Pancreas (tissue), 10 donors: ENCODE measurements around the gene PIGQ. TPM values are rescaled to one million over a fixed set of nuclear protein-coding genes. Genes with fewer than 3 reads are reported as not detected.

Source experiments
- ATAC-seq, 4 donors: fragments of 200-7000 bp; cut with Tn5 transposase; one replicate each; pipeline versions ENCODE4 v1.8.0 to v1.9.1; 2020; ENCODE audit warnings: mild to moderate bottlenecking in 4 of 4, moderate library complexity in 4 of 4
- DNase-seq, 6 donors: peaks; one replicate each; pipeline ENCODE4 v3.0.0-alpha.2; 2020
- FAIRE-seq: peaks from 2 replicates; lab custom pipeline; 2012; peaks lifted over from hg19 to GRCh38; lab: Jason Lieb, UNC
- H3K27ac ChIP-seq, 4 donors: fragments of 200-600 bp; sonication (generic); 1 replicate in 3 of 4; 2 replicates in 1 of 4; pipeline versions ENCODE4 v1.5.0 to v1.8.0; 2020
- H3K27me3 ChIP-seq, 4 donors: fragments of 200-600 bp; one replicate each; pipeline ENCODE4 v1.8.0; 2021
- H3K36me3 ChIP-seq, 3 donors: fragments of 200-600 bp; sonication (generic) in 1 of 3; one replicate each; pipeline versions ENCODE4 v1.5.0 to v1.8.0; 2020 to 2021
- H3K4me1 ChIP-seq, 3 donors: fragments of 200-600 bp; one replicate each; pipeline ENCODE4 v1.8.0; 2021
- H3K4me3 ChIP-seq, 4 donors: fragments of 200-600 bp; sonication (generic) in 2 of 4; one replicate each; pipeline versions ENCODE4 v1.5.0 to v1.8.0; 2020 to 2021
- H3K9me3 ChIP-seq, 4 donors: fragments of 200-600 bp; one replicate each; pipeline ENCODE4 v1.8.0; 2021
- WGBS, 2 donors: extraction: QIAGEN DNeasy Blood & Tissue Kit; methylation state at CpG; one replicate each; pipeline ENCODE4 v1.1.7; 2013; 5-methylcytosine and 5-hydroxymethylcytosine counted together
- intact Hi-C, 3 donors: fragments of 100-400 bp; cut with DNase I; formaldehyde crosslinking; loops; one replicate each; pipeline versions ENCODE4 v1.11.1 to v1.14.2; 2022
- polyA plus RNA-seq, 2 donors: library from polyadenylated mRNA; stranded (reverse); fragments of 200-250 nt; gene quantifications; one replicate each; pipeline ENCODE4 v1.2.3, GENCODE V29; 2013
- total RNA-seq, 6 donors: library from RNA; stranded (reverse); fragmentation: NEBNext Ultra II Directional in 4 of 6; extraction: Animal tissue kit (Norgen Biotek cat#: 25700) in 4 of 6; gene quantifications; one replicate each; pipeline versions ENCODE4 v1.2.1 to v1.2.4, GENCODE V29; 2021 to 2023
- TF ChIP-seq, protein P1 (sequence below), 4 donors: fragments of 200-600 bp; sonication (generic) in 3 of 4; IDR thresholded peaks; one replicate each; pipeline versions ENCODE4 v1.5.0 to v1.8.0; 2021; ENCODE audit warnings: antibody characterized with exemption in 4 of 4
- donor health status: healthy with polysubstance abuse.
- donor health status: DM: no; HTN: no; CAD: no; lungs with moderate emphysema.
- donor health status: DM: no; HTN: no; CAD: no.
- donor health status: control.
- donor health status: control.
- donor health status: Bipolar disorder and iron deficiency.
- donor health status: DM: yes; HTN: yes; CAD: no.
- donor health status: DM: no; HTN: no; CAD: no.
- donor health status: DM: no; HTN: no; CAD: no.
- donor health status: DM: yes; HTN: yes; CAD: no.

PIGQ gene
- total and polyA plus RNA-seq, 8 donors = 29.7 to 165 (median 43.6) TPM

DNA sequence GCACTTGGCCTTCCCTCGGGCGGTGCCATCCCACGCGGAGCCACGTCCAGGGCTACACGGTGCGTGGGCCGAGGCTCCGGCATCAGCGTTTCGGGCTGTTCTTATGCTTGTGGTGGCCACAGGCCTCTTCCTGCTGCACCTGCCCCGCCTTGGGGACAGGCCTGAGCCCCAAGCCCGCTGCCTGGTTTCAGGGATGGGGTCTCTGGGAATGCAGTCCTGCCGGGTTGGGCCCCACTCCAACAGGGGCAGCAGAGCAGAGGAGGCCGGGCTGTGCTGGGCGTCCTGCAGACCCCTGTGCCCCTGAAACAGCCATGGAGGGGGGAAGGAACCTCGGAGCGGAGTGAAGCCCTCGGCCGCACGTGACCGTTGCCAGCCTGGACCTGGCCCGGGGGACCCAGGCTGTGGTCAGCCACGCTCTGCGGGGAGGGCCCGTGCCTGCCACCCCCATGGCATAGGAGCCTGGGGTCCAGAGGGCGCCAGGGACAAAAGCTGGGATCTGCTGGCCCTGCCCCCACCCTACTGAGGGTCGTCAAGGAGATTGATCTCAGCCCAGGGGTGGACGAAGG, 60.6 kb downstream of the PIGQ start:
- DNase-seq = peak in 3 of 6 donors; percentile 15 to 81 (median 51)
- no peak overlapping the region for H3K27ac ChIP-seq
- peaks cover 3 to 6% (median 5%) of the 10 kb centered on the region in 3 donors for H3K4me1 ChIP-seq
- no peaks in the 10 kb centered on the region for H3K9me3 ChIP-seq
- 60 to 67% methylated on average over 29 of the region's 29 CpGs for WGBS, 2 donors
- intact Hi-C loops = no loop called here
- H3K36me3 ChIP-seq = peaks cover 0 to 42% (median 11%) of the 10 kb centered on the region in 3 donors
- H3K27me3 ChIP-seq = no peaks in the 10 kb centered on the region
- no peak overlapping the region for H3K4me3 ChIP-seq
- TF ChIP-seq, protein P1, sequence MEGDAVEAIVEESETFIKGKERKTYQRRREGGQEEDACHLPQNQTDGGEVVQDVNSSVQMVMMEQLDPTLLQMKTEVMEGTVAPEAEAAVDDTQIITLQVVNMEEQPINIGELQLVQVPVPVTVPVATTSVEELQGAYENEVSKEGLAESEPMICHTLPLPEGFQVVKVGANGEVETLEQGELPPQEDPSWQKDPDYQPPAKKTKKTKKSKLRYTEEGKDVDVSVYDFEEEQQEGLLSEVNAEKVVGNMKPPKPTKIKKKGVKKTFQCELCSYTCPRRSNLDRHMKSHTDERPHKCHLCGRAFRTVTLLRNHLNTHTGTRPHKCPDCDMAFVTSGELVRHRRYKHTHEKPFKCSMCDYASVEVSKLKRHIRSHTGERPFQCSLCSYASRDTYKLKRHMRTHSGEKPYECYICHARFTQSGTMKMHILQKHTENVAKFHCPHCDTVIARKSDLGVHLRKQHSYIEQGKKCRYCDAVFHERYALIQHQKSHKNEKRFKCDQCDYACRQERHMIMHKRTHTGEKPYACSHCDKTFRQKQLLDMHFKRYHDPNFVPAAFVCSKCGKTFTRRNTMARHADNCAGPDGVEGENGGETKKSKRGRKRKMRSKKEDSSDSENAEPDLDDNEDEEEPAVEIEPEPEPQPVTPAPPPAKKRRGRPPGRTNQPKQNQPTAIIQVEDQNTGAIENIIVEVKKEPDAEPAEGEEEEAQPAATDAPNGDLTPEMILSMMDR (IDR thresholded peaks at IDR 0.05) = no peak
- FAIRE-seq = no peak
- peak in 3 of 4 donors; percentile 4 to 6 (median 5) for ATAC-seq

DNA sequence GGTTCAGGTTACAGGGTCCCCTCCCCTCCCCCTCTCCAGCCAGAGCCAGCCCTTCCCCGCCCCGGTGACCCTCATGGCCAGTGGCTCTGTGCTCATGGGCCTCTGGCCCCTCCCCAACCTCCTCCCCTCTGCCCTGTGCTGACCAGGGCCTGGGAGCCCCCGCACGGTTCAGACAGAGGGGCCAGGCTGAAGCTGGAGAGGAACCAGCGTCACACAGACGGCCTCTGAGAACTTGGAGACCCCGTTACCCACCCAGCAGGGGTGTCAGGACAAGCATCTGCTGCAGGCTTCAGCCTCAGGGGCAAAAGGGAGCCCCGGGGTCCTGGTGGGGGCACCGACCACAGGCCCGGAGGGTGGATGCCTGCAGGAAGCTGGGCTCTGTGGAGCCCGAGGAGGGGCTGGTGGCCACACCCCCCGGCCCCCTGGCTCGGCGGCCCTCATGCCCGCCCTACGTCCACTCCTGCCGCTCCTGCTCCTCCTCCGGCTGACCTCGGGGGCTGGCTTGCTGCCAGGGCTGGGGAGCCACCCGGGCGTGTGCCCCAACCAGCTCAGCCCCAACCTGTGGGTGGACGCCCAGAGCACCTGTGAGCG, 61.1 kb downstream of the PIGQ start, which contains the start of gene WFIKKN1:
Gene WFIKKN1 (plus strand): TSS at position 171 of the 591 bp plus-strand sequence. CDS start 269 bp downstream, at position 440.
- DNase-seq (peak; percentile 58 to 92 (median 77)), ATAC-seq (peak; percentile 6 to 51 (median 28)), FAIRE-seq (no peak)
- WGBS, 2 donors = 4 to 6% methylated on average over 20 to 23 of the region's 23 CpGs
- Histone ChIP-seq H3K4me1 (peaks cover 3 to 6% (median 5%) of the 10 kb centered on the region in 3 donors), H3K27me3 (no peaks in the 10 kb centered on the region), H3K27ac (no peak within 1 kb of the TSS), H3K4me3 (no peak within 1 kb of the TSS), H3K9me3 (no peaks in the 10 kb centered on the region), H3K36me3 (peaks cover 0 to 36% (median 10%) of the 10 kb centered on the region in 3 donors)
- intact Hi-C loops = no loop called here
- TF ChIP-seq, protein P1 (IDR thresholded peaks at IDR 0.05) = no peak

DNA sequence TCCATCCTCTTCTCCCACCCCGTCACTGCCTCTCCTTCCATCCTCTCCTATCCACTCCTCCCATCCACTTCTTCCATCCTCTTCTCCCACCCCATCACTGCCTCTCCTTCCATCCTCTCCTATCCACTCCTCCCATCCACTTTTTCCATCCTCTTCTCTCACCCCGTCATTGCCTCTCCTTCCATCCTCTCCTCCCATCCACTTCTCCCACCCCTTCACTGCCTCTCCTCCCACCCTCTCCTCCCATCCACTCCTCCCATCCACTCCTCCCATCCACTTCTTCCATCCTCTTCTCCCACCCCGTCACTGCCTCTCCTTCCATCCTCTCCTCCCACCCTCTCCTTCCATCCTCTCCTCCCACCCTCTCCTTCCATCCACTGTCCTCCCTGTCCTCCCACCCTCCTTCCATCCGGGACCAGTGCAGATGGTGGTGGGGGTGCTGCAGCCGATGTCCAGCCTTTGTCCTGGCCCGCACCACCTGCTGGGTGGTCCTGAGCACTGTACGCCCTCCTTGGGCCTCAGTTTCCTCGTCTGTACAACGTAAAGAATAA, 62.1 kb downstream of the PIGQ start:
- TF ChIP-seq, protein P1 (IDR thresholded peaks at IDR 0.05) = no peak
- FAIRE-seq (no peak), ATAC-seq (no peak), DNase-seq (peak in 1 of 6 donors; percentile 20)
- no peaks in the 10 kb centered on the region for H3K9me3 ChIP-seq
- H3K4me1 ChIP-seq = peaks cover 3 to 6% (median 5%) of the 10 kb centered on the region in 3 donors
- H3K4me3 ChIP-seq = no peak overlapping the region
- H3K27ac ChIP-seq = no peak overlapping the region
- intact Hi-C loops = no loop called here
- H3K36me3 ChIP-seq = peaks cover 0 to 27% (median 5%) of the 10 kb centered on the region in 3 donors
- H3K27me3 ChIP-seq = no peaks in the 10 kb centered on the region
- WGBS, 2 donors = 38 to 58% methylated on average over 9 of the region's 9 CpGs

DNA sequence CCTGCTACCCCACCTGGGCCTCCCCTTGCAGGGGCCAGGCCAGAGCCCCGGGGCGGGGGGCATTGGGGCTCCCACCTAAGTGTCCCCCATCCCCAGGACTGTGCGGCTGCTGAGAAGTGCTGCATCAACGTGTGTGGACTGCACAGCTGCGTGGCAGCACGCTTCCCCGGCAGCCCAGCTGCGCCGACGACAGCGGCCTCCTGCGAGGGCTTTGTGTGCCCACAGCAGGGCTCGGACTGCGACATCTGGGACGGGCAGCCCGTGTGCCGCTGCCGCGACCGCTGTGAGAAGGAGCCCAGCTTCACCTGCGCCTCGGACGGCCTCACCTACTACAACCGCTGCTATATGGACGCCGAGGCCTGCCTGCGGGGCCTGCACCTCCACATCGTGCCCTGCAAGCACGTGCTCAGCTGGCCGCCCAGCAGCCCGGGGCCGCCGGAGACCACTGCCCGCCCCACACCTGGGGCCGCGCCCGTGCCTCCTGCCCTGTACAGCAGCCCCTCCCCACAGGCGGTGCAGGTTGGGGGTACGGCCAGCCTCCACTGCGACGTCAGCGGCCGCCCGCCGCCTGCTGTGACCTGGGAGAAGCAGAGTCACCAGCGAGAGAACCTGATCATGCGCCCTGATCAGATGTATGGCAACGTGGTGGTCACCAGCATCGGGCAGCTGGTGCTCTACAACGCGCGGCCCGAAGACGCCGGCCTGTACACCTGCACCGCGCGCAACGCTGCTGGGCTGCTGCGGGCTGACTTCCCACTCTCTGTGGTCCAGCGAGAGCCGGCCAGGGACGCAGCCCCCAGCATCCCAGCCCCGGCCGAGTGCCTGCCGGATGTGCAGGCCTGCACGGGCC, 62.9 kb downstream of the PIGQ start:
- H3K36me3 ChIP-seq = peaks cover 0 to 18% (median 5%) of the 10 kb centered on the region in 3 donors
- H3K4me3 ChIP-seq = no peak overlapping the region
- peaks cover 8 to 10% (median 8%) of the 10 kb centered on the region in 3 donors for H3K4me1 ChIP-seq
- 94% methylated on average over 67 of the region's 67 CpGs for WGBS, 2 donors
- no peak for FAIRE-seq
- TF ChIP-seq, protein P1 (IDR thresholded peaks at IDR 0.05) = no peak
- ATAC-seq = no peak
- intact Hi-C loops = no loop called here
- H3K27ac ChIP-seq = no peak overlapping the region
- H3K9me3 ChIP-seq = no peaks in the 10 kb centered on the region
- no peaks in the 10 kb centered on the region for H3K27me3 ChIP-seq
- DNase-seq = peak in 4 of 6 donors; percentile 17 to 80 (median 52)
